SK-N-SH (cell line): ENCODE measurements around the gene SUFU. TPM values are rescaled to one million over a fixed set of nuclear protein-coding genes. Genes with fewer than 3 reads are reported as not detected.

Source experiments
- CTCF ChIA-PET: fragments of 300-600, 350-600 bp; formaldehyde crosslinking; extraction: SDS; loops from one replicate; lab custom pipeline; 2021; lab: Yijun Ruan, JAX
- POLR2A ChIA-PET: fragments of 350-600 bp; sonication (Branson Sonifier 250); formaldehyde crosslinking; extraction: SDS; loops from one replicate; lab custom pipeline; 2020; ENCODE audit warnings: antibody characterized with exemption, inconsistent platforms; lab: Yijun Ruan, JAX
- DNase-seq: peaks from one replicate; pipeline ENCODE4 v3.0.0; 2012
- H2AFZ ChIP-seq: fragments of 200-600 bp; sonication (generic); 2 replicates; pipeline ENCODE4 v1.8.1; 2016; ENCODE audit warnings: antibody characterized with exemption, mild to moderate bottlenecking, low read depth
- H3F3A ChIP-seq: fragments of 200-600 bp; sonication (generic); replicated peaks from 2 replicates; pipeline ENCODE3; 2016; ENCODE audit warnings: antibody characterized with exemption, mild to moderate bottlenecking; ENCODE audit not compliant: insufficient read depth
- H3K27ac ChIP-seq, 2 experiments: fragments of 200-500 bp in 1 of 2; fragments of 200-600 bp in 1 of 2; sonication (Bioruptor generic) in 1 of 2; sonication (generic), shearing (Covaris generic) in 1 of 2; 2 replicates each; pipeline versions ENCODE4 v1.5.1 to v1.6.1; 2014 to 2016; ENCODE audit warnings: low read depth in 2 of 2, inconsistent platforms in 1 of 2, low read length in 1 of 2, mild to moderate bottlenecking in 1 of 2, mixed read lengths in 1 of 2
- H3K27me3 ChIP-seq: fragments of 200-600 bp; sonication (generic), shearing (Covaris generic); 2 replicates; pipeline ENCODE4 v1.6.1; 2016; ENCODE audit warnings: mixed run types; ENCODE audit not compliant: insufficient read depth
- H3K36me3 ChIP-seq, 2 experiments: fragments of 200-500 bp in 1 of 2; fragments of 200-600 bp in 1 of 2; sonication (Bioruptor generic) in 1 of 2; sonication (generic) in 1 of 2; replicated peaks in 1 of 2; 2 replicates each; pipeline versions ENCODE3 to v1.5.1; 2014 to 2016; ENCODE audit warnings: low read length in 1 of 2, mild to moderate bottlenecking in 1 of 2; ENCODE audit not compliant: insufficient read depth in 2 of 2, control insufficient read depth in 1 of 2
- H3K4me1 ChIP-seq, 2 experiments: fragments of 200-500 bp in 1 of 2; fragments of 200-600 bp in 1 of 2; sonication (Bioruptor generic) in 1 of 2; sonication (generic), shearing (Covaris generic) in 1 of 2; 2 replicates each; pipeline versions ENCODE4 v1.5.1 to v1.6.1; 2014 to 2016; ENCODE audit warnings: low read depth in 1 of 2, low read length in 1 of 2, mixed run types in 1 of 2; ENCODE audit not compliant: insufficient read depth in 2 of 2, control insufficient read depth in 1 of 2
- H3K4me2 ChIP-seq: fragments of 200-600 bp; sonication (generic), shearing (Covaris generic); 2 replicates; pipeline ENCODE4 v1.6.1; 2017; ENCODE audit warnings: mixed run types
- H3K4me3 ChIP-seq, 2 experiments: fragments of 200-500 bp in 1 of 2; fragments of 200-600 bp in 1 of 2; sonication (Bioruptor generic) in 1 of 2; sonication (generic), shearing (Covaris generic) in 1 of 2; 2 replicates each; pipeline versions ENCODE4 v1.5.1 to v1.8.1; 2014 to 2016; ENCODE audit warnings: low read depth in 2 of 2, inconsistent platforms in 1 of 2, low read length in 1 of 2, mild to moderate bottlenecking in 1 of 2, mixed read lengths in 1 of 2, moderate library complexity in 1 of 2
- H3K79me2 ChIP-seq: fragments of 200-600 bp; sonication (generic); 2 replicates; pipeline ENCODE4 v1.8.1; 2017; ENCODE audit warnings: mild to moderate bottlenecking; ENCODE audit not compliant: insufficient read depth
- H3K9ac ChIP-seq: fragments of 200-600 bp; sonication (generic); 2 replicates; pipeline ENCODE4 v1.6.1; 2017; ENCODE audit warnings: mixed run types
- H3K9me2 ChIP-seq: fragments of 200-600 bp; sonication (generic); 2 replicates; pipeline ENCODE4 v1.6.1; 2017; ENCODE audit warnings: mixed run types
- H3K9me3 ChIP-seq: fragments of 200-600 bp; sonication (generic); 2 replicates; pipeline ENCODE4 v1.6.1; 2017; ENCODE audit warnings: mixed run types, mild to moderate bottlenecking, moderate library complexity
- H4K20me1 ChIP-seq: fragments of 200-600 bp; sonication (generic); 2 replicates; pipeline ENCODE4 v1.6.1; 2017; ENCODE audit warnings: mild to moderate bottlenecking, mixed run types; ENCODE audit not compliant: insufficient read depth
- EP300 ChIP-seq, 2 experiments: IDR thresholded peaks; 2 replicates each; pipeline versions ENCODE4 v1.4.0 to v1.6.1; 2012; ENCODE audit warnings: borderline replicate concordance in 1 of 2, low read depth in 1 of 2, low read length in 1 of 2
- FOSL2 ChIP-seq: IDR thresholded peaks from 2 replicates; pipeline ENCODE4 v1.4.0; 2012; ENCODE audit warnings: low read depth, mild to moderate bottlenecking, moderate library complexity, borderline replicate concordance
- FOXM1 ChIP-seq: IDR thresholded peaks from 2 replicates; pipeline ENCODE4 v1.4.0; 2012; ENCODE audit warnings: low read depth, mild to moderate bottlenecking
- JUND ChIP-seq: IDR thresholded peaks from 2 replicates; pipeline ENCODE4 v1.4.0; 2012
- MAX ChIP-seq: IDR thresholded peaks from 2 replicates; pipeline ENCODE4 v1.4.0; 2012; ENCODE audit warnings: low read depth
- MXI1 ChIP-seq: IDR thresholded peaks from 2 replicates; pipeline ENCODE4 v1.6.1; 2012; ENCODE audit warnings: mild to moderate bottlenecking, low read depth, low read length, improper control_type of control experiment
- NFIC ChIP-seq: IDR thresholded peaks from 2 replicates; pipeline ENCODE4 v1.4.0; 2012; ENCODE audit warnings: borderline replicate concordance
- NRF1 ChIP-seq: IDR thresholded peaks from 2 replicates; pipeline ENCODE4 v1.6.1; 2012; ENCODE audit warnings: low read depth, mild to moderate bottlenecking, low read length
- POLR2AphosphoS5 ChIP-seq: IDR thresholded peaks from 2 replicates; pipeline ENCODE4 v1.6.1; 2012; ENCODE audit warnings: low read depth, low read length
- RAD21 ChIP-seq: IDR thresholded peaks from 2 replicates; pipeline ENCODE4 v1.6.1; 2012; ENCODE audit warnings: mild to moderate bottlenecking, low read length
- RCOR1 ChIP-seq: fragments of 150-350 bp; IDR thresholded peaks from 2 replicates; pipeline ENCODE4 v1.6.1; 2017; ENCODE audit warnings: antibody characterized with exemption, low read length
- RXRA ChIP-seq: IDR thresholded peaks from 2 replicates; pipeline ENCODE4 v1.4.0; 2012; ENCODE audit warnings: low read depth, mild to moderate bottlenecking, borderline replicate concordance
- USF1 ChIP-seq: IDR thresholded peaks from 2 replicates; pipeline ENCODE4 v1.4.0; 2012; ENCODE audit warnings: low read depth, borderline replicate concordance
- YY1 ChIP-seq: IDR thresholded peaks from 2 replicates; pipeline ENCODE4 v1.4.0; 2012; ENCODE audit warnings: low read depth, mild to moderate bottlenecking
- WGBS: methylation state at CpG from one replicate; pipeline ENCODE4 v1.1.6; 2017; ENCODE audit warnings: low lambda C conversion rate; 5-methylcytosine and 5-hydroxymethylcytosine counted together
- polyA plus RNA-seq, 3 experiments: library from polyadenylated mRNA; depleted of rRNA; stranded (reverse); fragments of >200 nt; gene quantifications; 2 replicates each; pipeline ENCODE4 v1.2.3, GENCODE V29; 2012

Gene SUFU
- polyA plus RNA-seq, 1 of the 3 experiments (the other 2 are of a cell fraction): 5.7 TPM

- Histone ChIP-seq H3K27me3 (no peaks in the 10 kb centered on the region), H3K4me1 (peaks cover 4 to 10% of the 10 kb centered on the region in 2 experiments; a peak in 3 of 4 replicates), H3K27ac (no peak overlapping the region), H3K9ac (no peak overlapping the region), H3F3A (peaks cover 7% of the 10 kb centered on the region), H3K36me3 (no peaks in the 10 kb centered on the region), H4K20me1 (no peaks in the 10 kb centered on the region), H3K9me3 (no peaks in the 10 kb centered on the region), H3K9me2 (no peaks in the 10 kb centered on the region), H3K4me3 (no peak overlapping the region), H3K79me2 (peaks cover 5% of the 10 kb centered on the region; the same call in 1 of the 2 replicates), H2AFZ (no peak overlapping the region), H3K4me2 (no peak overlapping the region)
- TF ChIP-seq NRF1 (no peak), RAD21 (no peak), FOSL2 (no peak), RCOR1 (no peak), MXI1 (no peak), JUND (no peak), YY1 (no peak), EP300 (IDR thresholded peaks at IDR 0.05; ENCODE audit: borderline replicate concordance in 1 of 2, low read depth in 1 of 2, low read length in 1 of 2) (no peak), MAX (no peak)
- DNase-seq: no peak
- ChIA-PET CTCF (no interaction called here), POLR2A (no interaction called here)
- WGBS: 84% methylated on average over 4 of the region's 4 CpGs
Measured at GRCh38 chr10:102559764-102560163, 56.0 kb downstream of the SUFU start.

- H4K20me1 ChIP-seq: no peaks in the 10 kb centered on the region
- no peaks in the 10 kb centered on the region for H3K9me2 ChIP-seq
- no peak overlapping the region for H2AFZ ChIP-seq
- no peak overlapping the region for H3K9ac ChIP-seq
- no peaks in the 10 kb centered on the region for H3K27me3 ChIP-seq
- H3K36me3 ChIP-seq: no peaks in the 10 kb centered on the region
- no peaks in the 10 kb centered on the region for H3K9me3 ChIP-seq
- WGBS: 92% methylated on average over 10 of the region's 10 CpGs
- H3F3A ChIP-seq: no peaks in the 10 kb centered on the region
- ChIA-PET POLR2A (no interaction called here), CTCF (interaction anchor here (1.5 kb wide), 1 partner anchor 60 kb away, joined by 4 read pairs; the partner anchor contains the start of gene SUFU)
- no peaks in the 10 kb centered on the region for H3K4me1 ChIP-seq
- DNase-seq: no peak
- no peaks in the 10 kb centered on the region for H3K79me2 ChIP-seq
- H3K4me3 ChIP-seq: no peak overlapping the region
- no peak for TF ChIP-seq POLR2AphosphoS5
- TF ChIP-seq USF1: no peak
- no peak for TF ChIP-seq RXRA
- no peak for TF ChIP-seq NFIC
- no peak for TF ChIP-seq FOXM1
- no peak for TF ChIP-seq MXI1
- H3K4me2 ChIP-seq: no peak overlapping the region
- no peak overlapping the region for H3K27ac ChIP-seq
Measured at GRCh38 chr10:102564209-102564834, 60.5 kb downstream of the SUFU start.
